GM19099 (cell line): ENCODE results near the gene BRPF3.

Experiments used
- POLR2A ChIP-seq: IDR thresholded peaks from 3 replicates; pipeline ENCODE4 v1.6.1; 2011; ENCODE audit warnings: low read depth; ENCODE audit not compliant: insufficient read length; ENCODE audit errors: extremely low read depth

BRPF3 gene

DNA sequence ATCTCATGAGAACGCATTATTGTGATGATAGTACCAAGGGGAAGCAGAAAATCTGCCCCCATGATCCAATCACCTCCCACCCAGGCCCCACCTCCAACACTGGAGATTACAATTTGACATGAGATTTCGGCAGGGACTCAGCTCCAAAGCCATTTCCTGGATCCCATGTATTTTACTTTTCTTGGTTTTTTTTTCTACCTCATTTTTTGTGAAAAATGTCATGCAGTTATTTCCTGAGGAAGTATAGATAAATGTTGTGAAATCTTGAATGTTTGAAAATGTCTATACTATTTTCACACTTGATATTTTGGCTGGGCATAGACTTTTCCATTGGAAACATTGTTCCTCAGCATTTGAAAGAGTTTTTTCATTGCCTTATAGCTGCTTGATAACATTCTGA is 9.1 kb upstream of the BRPF3 start:
- TF ChIP-seq POLR2A, result no peak

DNA sequence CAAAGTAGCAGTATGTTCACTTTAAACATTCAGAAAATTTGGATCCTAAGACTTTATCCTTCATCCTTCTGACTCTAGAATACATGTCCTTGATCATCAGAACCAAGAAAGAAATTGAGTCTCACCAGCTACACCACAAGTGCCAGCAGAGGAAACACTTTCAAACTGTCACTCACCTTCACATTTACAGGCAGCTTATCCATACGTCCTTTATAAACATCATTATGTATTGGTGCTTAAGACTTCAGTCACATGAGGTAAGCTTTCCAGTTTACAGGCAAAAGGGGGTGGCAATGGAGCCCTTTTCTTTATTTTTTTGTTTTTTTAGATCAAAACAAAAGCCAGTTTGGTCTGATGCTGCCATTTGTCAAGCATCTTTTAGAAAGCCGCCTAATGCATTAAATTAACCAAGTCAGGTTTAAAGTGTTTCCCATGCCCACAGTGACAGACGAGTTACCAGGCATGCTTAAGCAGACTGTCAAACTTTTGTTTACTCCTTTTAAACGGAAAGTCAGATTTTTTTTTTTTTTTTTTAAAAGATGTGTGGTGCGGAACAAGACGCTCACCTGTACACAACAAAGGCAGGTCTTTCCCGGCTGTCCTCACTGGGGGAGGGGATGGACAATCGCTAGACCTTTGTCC is 952 bp upstream of the BRPF3 start:
- no peak for TF ChIP-seq POLR2A

DNA sequence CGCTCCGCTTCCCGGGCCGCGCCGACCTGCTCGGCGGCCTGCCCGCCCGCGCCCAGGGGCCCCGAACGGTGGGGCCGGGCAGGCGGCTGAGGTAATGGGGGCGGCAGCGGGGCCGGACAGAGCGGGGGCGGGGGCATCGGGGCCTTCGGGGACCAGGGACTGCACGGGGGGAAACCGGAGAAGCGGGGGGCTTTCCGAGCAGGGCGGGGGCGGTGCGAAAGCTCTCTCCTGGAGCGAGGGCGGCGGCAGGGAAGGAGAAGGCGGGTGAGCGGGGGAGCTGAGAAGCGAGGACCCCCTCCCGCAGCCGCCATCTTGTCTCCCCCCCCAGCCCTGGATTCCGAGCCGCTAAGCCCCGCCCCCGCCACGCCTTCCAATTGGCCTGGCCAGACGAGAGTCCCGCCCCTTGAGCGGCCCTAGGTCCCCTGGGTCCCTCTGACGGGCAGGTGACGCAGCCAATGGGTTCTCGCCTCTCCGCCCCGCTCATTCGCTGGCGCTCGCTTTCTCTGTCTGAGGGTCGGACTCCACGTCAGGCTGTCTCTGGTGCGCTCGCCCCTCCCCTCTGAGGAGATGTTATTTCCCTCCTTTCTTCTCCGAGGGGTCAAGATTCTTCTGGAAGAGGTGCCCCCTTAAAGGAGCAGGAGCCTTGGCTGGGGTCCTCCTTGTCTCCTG is 470 bp downstream of the BRPF3 start:
- peak; percentile 64 for TF ChIP-seq POLR2A

DNA sequence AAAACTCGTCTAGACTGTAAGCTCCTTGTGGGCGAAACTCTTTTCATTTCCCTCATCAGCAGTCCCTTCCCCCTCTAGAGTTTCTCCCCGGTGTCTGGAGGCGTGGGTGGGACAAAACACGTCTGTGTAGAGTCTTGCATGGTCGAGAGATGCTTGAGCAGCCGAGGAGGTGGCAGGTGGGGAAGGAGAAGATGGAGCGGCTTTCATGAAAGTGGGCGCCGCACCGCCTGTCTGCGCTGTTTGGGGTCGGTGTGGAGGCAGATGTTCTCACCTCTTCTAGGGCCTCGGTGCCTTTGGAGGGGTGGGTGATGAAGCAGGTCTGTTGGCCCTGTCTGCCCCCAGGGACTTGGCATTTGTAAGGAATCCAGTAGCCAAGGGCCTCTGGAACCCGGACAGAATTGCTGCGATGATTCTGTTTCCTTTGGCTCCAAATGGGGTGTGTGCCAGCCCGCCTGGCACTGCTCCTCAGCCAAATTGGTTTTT is 1.2 kb downstream of the BRPF3 start:
- no peak for TF ChIP-seq POLR2A

DNA sequence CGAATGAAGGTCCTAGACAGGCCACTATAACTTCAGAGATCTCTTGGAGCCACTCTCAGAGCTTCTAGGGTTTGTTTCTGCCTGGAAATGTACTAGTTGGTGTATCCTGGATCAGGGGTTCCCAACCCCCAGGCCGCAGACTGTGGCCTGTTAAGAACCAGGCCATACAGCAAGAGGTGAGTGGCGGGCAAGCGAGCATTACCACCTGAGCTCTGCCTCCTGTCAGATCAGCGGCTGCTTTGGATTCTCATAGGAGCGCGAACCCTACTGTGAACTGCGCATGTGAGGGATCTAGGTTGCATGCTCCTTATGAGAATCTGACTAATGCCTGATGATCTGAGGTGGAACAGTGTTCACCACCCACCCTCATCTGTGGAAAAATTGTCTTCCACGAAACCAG is 2.4 kb downstream of the BRPF3 start:
- TF ChIP-seq POLR2A, result no peak

DNA sequence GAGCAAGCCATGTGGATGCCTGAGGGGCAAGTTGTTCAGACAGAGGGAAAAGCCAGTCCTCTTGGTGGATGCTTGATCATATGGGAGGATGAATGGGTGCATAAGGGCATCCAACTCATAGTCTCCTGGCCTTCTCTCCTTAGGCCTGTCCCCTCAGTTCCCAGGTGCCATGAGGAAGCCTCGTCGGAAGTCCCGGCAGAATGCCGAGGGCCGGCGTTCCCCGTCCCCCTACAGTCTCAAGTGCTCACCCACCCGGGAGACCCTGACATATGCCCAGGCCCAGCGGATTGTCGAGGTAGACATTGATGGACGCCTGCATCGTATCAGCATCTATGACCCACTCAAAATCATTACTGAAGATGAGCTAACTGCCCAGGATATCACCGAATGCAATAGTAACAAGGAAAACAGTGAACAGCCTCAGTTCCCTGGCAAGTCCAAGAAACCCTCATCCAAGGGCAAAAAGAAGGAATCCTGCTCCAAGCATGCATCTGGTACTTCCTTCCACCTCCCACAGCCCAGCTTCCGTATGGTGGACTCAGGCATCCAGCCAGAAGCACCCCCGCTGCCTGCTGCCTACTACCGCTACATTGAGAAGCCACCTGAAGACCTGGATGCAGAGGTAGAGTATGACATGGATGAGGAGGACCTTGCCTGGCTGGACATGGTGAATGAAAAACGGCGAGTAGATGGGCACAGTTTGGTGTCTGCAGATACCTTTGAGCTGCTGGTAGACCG is 3.8 kb downstream of the BRPF3 start:
- TF ChIP-seq POLR2A, result no peak

DNA sequence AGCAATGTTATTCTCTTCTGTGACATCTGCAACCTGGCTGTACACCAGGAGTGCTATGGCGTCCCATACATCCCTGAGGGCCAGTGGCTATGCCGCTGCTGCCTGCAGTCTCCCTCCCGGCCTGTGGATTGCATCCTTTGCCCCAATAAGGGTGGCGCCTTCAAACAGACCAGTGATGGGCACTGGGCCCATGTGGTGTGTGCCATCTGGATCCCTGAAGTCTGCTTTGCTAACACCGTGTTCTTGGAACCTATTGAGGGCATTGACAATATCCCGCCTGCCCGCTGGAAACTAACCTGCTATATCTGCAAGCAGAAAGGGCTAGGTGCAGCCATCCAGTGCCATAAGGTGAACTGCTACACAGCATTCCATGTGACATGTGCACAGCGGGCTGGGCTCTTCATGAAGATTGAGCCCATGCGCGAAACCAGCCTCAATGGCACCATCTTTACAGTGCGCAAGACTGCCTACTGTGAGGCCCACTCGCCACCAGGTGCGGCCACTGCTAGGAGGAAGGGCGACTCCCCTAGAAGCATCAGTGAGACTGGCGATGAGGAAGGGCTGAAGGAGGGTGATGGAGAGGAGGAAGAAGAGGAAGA is 4.6 kb downstream of the BRPF3 start:
- no peak for TF ChIP-seq POLR2A

DNA sequence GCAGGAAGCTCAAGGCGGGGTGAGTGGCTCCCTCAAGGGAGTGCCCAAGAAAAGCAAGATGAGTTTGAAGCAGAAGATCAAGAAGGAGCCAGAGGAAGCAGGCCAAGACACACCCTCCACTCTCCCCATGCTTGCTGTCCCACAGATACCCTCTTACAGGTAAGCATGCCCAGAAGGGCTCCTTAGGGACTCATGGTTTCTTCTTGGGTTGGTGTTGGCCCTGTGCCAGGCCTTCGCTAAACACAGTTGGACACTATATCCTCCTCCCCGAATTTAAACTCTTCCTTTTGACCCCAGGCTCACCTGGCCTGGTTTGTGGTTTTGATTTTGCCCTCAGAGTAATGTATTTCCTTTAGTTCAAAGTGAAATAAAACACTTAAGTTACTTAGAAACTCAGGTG is 5.1 kb downstream of the BRPF3 start:
- no peak for TF ChIP-seq POLR2A

DNA sequence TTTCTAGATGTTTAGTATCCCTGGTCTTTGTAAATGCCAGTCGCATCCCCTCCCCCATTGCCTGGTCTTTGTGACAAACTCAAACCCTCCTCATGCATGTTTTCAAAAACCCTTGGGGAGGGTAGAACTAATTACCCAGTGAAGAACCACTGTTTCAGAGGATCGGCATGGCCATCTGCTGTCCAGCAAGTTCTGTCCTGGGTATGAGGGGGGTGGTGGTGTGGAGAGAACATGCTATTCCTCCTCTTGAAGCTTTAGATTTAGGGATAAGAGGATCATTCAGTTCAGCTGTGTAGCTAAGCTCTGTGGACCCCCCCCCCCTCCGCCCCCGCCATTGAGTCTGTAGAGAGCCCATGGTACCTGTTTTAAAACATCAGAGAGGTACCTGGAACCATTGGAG is 5.6 kb downstream of the BRPF3 start:
- no peak for TF ChIP-seq POLR2A

DNA sequence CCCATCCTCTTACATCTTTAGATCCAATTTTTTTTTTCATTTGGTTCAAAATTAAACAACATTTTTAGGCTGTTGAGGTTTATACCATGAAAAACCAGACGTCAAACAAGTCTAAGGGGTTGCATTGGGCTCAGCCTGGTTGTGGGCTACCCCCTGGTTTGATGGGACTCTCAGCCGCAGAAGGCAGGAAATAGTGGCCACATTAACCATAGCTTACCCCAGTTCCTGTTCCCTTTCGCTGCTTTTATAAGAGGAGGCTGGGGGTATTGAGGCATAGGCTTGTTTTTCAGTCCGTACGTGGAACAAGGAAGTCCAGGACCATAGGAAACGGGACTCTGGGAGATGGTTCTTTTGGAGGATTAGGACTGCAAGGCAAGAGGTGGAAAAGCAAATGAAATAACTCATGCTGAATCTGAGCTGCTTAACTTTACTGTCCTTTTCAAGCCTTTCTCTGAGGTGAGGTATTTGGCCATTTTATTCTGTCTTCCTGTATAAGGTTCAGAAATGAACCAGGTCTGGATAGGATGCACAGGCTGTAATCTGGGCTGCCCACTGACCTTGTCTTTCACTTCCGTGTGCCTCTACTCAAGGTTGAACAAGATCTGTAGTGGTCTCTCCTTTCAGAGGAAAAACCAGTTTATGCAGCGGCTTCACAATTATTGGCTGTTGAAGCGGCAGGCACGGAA is 7.7 kb downstream of the BRPF3 start:
- TF ChIP-seq POLR2A, result no peak

DNA sequence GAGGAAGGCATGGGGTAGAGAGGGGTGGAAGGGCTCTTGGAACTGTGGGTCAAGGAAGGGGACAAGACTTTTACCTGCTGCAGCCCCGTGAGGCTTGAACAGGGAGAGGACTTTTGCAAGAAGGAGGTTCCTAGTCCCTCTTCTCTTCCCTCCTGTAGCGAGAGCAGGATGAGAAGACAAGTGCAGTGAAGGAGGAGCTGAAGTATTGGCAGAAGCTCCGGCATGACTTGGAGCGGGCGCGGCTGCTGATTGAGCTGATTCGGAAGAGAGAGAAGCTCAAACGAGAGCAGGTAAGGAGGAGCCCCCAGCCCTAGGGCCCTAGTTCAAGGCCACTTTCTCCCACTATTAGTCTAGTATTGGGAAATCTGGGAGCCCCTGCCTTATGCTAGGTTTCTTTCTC is 10.6 kb downstream of the BRPF3 start:
- TF ChIP-seq POLR2A, result no peak

DNA sequence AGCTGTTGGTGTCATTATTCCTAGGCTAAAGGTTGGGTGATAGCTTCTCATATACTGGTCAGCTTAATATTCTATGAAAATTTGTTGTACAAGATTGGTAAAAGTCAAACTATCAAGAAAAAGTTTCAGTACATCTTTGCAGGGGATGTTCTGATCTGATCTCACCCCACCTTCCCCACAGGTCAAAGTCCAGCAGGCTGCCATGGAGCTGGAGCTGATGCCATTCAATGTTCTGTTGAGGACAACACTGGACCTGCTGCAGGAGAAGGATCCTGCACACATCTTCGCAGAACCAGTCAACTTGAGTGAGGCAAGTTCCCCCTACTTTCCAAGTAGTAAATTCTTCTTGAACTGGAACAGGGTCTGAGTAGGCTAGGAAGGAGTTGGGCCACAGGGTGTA is 13.1 kb downstream of the BRPF3 start:
- no peak for TF ChIP-seq POLR2A

DNA sequence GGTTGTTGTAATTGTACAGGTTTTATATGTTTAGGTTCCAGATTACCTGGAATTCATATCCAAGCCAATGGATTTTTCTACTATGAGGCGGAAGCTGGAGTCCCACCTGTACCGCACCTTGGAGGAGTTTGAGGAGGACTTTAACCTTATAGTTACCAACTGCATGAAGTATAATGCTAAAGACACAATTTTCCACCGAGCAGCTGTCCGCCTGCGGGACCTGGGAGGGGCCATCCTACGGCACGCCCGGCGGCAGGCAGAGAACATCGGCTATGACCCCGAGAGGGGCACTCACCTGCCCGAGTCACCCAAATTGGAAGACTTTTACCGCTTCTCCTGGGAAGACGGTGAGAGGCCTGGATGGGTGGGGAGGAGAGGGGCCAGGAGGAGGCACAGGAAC is 13.6 kb downstream of the BRPF3 start:
- no peak for TF ChIP-seq POLR2A

DNA sequence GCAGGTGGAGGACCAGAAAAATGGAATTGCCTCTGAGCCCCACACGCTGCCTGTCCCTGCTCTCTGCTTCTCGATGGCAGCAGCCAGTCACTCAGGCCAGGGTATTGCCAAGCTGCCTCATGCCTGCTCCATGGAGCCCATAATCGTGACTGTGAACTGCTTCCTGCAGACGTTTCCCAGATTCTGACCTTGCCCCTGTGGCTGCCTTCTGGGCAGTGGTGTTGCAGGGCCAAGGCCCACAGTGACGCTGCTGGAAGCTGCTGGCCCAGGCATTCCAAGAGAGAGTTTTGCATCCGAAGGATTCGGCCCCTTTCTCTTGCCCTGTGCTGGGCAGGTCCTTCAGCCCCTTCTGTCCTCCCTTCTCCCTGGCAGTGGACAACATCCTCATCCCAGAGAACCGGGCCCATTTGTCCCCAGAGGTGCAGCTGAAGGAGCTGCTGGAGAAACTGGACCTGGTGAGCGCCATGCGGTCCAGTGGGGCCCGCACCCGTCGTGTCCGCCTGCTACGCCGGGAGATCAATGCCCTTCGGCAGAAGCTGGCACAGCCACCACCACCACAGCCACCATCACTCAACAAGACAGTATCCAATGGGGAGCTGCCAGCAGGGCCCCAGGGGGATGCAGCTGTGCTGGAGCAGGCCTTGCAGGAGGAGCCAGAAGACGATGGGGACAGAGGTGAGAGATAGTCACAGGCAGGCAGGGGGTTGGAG is 14.5 kb downstream of the BRPF3 start:
- TF ChIP-seq POLR2A, result no peak
